Activated T-helper 1 cell treated with Interleukin-2 at 50 U/mL for 16 hours (primary cell): ENCODE data around the gene FAM216B.
"Not testable (repeated sequence)": the region's sequence is repeated elsewhere in the genome, so short reads cannot be mapped to it uniquely, and the experiment has no call there.

Experiments
- DNase-seq: peaks from one replicate; pipeline ENCODE4 v3.0.0-alpha.2; 2020; ENCODE audit warnings: low read depth

Gene FAM216B

DNA sequence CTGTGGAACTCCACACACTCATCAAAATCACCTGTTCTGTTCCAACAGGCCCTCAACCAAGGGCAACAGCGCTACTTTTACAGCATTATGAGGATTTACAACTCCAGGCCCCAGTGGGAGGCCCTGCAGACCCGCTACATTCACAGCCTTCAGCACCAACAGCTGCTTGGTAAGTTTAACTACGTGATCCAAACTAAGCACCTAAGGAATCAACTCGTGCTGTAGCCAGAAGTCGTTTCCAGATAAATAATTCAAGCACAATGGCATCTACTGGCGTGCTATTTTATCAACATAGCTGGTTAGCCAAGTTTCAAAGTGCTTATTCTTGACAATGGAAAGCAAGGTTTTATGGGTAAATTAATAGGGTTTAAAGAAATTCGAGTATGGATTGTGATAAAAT lies 5.3 kb downstream of the FAM216B start:
- no peak for DNase-seq

DNA sequence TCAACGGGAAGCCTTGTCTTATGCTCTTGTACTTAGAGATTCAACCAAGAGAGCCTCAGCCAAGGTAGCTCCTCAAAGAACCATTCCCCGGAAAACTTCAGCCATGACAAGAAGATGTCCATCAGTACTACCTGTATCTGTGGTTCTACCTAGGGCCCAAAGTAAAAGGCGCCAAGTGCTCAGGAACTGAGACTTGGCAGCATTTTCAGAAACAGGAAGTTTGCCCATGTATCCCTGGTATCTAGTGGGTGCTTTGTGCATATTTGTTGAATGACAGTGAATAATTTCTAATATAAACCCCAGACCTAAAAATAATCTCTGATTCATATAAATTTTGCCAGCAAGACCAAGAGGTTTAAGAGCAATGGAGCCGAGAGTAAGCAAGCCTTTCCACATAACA lies 7.2 kb downstream of the FAM216B start:
- no peak for DNase-seq

DNA sequence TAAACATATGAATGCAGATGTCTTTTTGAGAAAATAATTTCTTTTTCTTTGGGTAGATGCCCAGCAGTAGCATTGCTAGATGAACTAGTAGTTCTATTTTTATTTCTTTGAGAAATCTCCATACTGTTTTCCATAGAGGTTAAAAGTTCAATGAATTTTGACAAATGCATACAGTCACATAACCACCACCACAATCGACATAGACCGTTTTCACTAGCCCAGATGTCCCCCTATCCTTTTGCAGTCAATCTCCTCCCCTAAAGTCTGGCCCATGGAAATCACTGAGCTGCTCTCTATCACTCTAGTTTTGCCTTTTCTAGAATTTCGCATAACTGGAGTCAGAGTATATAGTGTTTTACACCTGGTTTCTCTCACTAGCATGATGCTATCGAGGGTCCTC lies 10.8 kb downstream of the FAM216B start:
- no peak for DNase-seq

DNA sequence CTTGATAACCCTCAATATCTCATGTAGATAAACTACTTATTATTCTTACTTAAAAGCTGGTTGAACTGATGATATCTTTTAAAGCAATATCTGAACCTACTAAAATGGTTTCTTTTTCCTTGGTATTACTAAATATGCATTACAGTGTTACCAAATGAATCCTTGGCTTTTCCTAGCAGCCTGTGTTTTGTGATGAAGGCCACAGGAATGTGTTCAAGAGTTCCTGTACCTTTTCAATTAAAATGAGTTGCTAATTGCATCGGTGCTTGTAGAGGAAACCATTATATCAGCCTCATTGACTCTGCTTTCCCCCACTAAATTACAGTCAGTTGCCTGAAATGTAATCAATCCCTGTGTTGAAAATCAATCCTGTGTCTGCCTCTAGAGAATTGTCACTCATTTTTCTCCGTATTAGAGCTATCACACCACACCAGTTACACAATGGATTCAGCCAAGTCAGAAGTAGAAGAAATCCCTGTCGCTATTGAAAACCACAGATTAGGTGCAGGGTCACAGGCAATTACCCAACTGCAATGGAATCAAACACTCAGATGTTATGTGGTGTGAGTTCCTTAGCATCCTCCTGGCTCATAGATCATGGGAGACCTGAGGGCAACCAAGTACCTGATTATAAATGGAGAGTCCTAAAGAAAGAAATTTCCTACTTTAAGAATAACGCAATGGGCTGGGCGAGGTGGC lies 13.3 kb downstream of the FAM216B start:
- DNase-seq = no peak

DNA sequence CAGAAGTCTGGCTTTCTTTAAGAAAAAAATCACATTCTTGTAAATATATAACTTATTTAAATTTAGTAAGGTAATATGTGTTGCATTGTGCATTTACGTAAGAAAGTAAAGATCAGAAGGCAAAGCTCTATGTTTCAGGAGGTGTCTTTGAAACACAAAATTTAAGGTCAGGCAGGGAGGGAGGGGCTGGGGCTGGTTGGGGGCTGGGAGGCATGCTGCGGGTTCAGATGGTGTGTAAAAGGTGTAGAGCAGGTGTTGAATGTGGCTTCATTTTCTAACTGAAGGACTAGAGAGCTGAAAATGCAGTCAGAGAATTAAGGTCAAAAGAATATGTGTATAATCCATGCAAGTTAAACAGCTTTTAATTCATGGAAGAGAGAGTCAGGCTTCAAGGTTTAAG lies 14.3 kb downstream of the FAM216B start:
- no peak for DNase-seq

DNA sequence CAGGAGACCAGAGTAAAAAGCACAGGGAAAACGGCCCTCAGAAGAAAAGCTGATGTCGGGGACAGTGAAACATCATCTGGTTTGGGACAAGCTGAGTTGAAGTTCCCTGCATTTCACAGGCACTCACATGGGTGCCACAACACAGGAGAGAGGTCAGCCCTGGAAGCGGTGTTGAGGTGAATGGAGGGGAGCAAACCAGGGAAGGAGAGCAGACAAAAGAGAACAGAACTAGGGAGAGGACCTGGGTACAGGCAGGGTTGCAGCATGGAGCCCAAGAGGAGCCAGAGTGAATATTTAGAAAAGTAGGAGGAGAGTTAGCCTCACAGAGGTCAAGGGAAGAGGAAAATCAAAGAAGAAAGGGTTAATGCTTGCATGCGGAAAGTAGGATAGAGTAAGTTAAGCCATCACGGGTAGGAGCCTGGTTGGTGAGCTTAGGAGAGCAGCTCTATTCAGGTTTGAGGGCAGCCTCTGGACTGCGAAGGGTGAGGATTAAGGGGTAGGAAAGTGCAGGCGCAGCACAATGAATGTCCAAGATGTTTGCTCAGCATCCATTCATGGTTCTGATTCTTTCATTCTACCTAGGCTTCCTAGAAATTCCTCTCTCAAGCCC lies 15.5 kb downstream of the FAM216B start:
- no peak for DNase-seq

DNA sequence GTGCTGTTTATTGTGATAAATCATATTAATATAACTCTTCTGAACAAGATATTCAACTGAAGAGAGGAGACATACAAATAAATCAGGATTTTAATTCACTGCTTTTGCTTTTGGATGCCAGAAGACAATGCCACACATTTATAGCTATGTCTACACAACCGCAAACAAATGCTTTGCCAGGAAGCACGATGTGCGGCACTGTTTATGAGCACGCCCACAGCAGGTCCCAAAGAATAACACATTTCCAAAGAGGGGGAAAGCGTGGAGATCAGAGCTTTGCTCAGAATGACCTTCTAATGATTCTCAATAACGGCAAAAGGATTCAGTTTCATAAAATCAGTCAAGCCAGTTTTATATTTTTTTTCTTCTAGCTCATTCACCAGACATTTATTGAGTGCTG lies 16.7 kb downstream of the FAM216B start:
- DNase-seq = no peak

DNA sequence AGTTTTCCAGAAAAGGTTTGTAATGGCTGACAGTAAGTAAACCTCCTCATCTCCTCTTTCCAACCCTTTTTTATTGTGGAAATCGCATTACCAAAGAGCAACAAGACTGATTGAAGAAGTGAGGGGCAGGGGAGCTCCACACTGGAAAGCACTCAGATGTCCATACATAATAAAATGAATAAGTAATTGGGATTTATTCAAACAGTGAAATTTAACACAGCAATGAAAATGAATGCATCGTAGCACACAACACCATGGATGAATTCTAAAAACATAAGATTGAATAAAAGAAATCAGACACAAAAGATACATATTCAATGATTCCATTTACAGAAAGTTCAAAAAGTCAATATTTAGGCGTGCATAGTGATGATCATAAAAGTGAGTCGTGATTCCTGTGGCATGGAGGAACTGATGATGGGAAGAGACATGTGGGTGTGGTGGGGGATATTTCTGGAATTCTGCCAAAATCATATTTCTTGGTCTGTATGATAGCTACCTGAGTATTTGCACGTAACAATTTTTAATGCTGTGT lies 18.8 kb downstream of the FAM216B start:
- DNase-seq = no peak

DNA sequence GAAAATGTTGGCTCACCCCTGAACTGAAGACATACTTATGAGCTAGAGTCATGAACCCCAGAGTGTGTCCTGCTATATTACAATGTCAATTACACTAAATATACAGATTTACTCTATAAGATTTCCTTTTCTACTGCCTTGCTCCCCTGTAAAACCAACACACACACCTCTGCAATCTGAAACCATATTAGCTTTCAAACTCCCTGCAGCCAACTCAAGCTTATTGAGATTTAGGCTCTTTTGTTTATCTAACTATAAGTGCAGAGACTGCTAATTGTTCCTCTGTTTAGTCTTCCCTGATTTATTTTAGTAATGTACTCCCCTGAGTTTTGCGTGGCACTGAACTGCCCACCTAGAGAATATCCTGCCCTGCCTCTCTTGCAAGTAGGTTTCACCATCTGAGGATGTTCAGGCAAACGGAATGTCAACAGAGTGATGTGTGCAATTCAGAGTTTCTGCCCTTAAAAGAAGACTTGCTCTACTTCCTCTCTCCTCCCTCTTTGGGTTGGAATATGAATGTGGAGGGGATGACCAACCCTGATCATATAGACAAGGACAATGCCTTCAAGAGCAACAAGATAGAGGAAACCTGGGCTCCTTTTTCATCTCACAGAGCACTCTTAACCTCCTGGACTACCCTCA lies 22.3 kb downstream of the FAM216B start:
- DNase-seq = no peak

DNA sequence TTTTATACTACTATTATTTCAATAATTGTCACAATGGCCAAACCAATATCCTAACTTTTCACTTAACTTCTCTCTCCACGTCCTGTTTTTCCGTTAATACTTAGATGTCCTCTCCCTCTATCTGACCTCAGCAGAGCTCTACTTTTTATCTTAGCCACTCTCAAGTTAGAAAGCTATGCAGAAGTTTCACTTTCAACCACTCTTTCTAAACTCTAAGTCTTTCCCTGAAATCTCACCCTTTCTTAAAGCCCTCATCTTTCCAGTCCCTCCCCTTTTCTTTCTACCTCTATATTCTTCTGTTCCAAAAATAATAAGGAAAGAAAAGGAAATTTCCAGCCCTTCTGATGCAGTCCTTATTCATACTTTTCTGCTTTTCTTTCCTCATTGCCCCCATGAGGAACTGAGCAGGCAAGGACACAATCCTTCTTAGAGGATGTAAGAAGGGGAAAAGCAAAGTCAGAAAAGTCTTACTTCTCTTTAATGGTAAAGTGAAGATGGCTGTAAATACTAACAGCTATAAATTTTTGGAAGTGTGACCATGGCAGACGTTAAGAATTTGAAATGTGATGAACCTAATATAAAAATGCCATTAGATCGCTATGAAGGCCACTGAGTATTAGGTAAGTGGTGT lies 23.0 kb downstream of the FAM216B start:
- no peak for DNase-seq

DNA sequence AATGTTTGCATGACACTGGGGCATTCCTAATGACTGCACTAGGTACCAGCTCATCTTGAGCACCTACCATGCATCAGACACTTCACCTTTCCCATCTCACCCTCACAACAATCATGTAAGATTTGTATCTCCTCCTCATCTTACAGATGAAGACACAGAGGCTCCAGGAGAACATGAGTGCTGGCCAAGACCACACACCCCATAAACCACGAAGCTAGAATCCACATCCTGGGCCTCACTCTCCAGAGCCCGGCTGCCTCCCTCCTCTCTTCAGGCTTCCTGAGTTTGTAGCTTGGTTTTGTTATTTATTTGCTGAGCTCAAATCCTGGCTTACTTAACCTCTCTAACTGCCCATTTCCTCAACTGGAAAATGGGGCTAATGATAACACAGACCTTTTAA lies 25.9 kb downstream of the FAM216B start:
- no peak for DNase-seq

DNA sequence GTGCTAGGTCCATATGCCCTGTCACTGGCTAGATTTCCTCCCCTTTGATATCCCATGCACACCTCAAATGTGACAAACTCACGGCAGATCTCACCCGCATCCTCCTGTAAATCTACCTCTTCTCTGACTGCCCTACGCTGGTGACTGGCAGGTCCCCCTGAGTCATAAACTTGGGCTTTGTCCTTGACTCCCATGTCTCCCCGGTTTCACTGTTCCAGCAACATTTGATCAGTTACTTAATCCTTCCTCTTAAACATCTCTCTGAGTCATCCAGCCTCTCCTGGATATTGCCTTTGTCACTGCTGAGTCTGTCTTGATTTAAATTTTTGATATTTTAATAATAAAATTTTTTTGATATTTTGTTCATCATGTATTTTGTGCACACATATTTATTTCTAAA lies 26.5 kb downstream of the FAM216B start:
- DNase-seq = no peak

DNA sequence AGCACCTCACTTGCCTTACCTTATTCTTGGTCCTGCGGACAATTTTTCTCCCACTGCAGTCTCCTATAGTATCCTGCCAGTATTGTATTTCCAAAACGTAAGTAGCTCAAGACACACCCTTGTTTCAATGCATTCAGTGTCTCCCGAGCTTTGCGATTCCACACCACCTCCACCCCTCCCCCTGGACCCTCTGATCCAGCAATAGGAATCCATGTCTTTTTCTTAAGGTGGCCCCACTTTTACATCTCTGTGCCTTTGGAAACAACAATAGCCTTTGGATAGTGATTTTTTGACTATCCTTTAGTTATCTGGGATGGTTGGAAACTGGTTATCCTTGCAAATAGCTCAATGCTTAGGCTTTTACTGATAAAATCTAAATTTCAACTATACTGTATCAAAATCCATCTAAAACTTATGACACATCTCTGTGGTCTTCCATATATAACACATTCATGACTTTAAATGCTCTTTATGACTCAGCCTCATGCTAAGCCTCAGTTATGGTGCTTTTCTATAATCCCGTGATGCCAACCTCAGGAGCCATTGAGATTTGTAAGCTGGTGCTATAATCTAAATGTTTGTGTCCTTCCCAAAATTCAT lies 27.1 kb downstream of the FAM216B start:
- no peak for DNase-seq

DNA sequence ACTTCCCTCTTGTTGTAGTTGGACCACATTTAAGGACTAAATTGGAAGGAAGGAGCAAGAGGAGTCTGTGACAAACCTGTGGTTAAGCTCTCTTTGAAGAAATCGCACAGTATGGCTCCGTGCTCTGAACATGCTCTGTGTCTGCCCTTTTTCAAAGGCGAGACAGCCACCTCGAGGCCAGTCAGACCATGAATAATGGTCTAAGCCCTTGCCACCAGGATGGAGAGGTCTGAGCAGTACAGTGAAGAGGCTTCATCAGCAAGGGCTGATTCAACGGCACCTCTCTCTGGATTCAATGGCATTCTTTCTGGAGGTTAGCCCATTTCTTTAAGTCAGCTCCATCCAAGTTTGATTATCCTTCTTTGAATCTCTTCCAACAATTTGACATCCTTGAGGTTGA lies 30.9 kb downstream of the FAM216B start:
- DNase-seq = no peak

DNA sequence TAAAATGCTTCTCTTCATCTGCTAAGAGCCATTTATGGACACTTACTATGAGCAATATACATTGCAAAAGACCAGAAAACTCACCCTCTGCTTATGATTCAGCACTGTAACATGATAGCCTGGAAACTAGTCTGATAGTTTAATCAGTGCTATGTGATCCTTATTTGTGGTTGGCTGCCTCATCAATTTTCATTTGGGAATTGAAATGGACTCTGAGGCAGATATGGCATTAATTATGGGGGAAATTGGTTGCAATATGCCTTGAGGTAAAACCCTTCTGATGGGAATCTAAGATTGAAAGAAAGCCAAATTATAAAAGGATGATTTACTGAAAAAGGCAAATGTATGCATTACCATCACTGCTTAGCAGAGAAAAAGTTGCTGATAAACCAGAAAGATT lies 33.5 kb downstream of the FAM216B start:
- no peak for DNase-seq

DNA sequence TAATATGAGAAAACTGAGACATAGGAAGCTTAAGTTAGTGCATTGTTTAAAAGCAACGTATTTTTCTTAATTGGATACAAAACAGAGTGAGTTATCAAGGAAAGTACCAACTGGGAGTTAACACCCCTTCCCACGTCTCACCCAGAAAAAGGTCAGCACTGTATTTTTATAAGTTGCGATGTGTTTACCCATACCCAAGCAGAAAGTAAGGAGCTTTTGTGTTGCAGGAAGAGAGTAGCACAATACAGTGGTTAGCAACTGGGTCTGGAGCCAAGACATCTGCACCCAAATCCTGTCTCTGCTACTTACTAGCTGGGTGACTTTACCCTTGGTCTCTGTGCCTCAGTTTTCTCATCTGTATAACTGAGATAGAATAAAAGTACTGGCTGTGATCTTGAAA lies 34.3 kb downstream of the FAM216B start:
- no peak for DNase-seq

DNA sequence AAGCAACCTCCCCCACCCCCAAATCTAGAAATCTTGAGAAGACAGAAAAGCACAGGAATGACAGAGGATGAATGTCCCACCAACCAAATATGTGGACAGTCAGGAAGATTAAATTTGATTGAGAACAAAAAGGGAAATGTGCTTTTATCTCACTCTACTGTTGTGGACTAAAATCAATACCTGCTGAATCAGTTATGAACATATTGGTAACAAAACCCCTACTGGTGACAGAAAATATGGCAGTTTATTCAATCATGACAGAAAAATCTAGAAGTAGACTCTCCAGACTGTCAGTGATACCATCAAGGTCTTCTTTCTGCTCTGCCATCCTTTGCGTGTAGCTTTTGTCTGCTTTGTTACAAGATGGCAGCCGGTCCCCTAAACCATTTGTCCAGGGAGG lies 35.2 kb downstream of the FAM216B start:
- DNase-seq = no peak

DNA sequence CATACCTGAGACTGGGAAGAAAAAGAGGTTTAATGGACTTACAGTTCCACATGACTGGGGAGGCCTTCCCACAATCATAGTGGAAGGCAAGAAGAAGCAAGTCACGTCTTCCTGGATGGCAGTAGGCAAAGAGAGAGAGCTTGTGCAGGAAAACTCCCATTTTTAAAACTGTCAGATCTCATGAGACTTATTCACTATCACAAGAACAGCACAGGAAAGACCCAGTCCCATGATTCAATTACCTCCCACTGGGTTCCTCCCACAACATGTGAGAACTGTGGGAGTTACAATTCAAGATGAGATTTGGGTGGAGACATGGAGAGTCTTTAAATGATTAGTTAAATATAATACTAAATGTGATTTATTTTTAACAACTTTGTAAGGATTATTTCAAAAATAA lies 38.3 kb downstream of the FAM216B start:
- DNase-seq = not testable (repeated sequence)

DNA sequence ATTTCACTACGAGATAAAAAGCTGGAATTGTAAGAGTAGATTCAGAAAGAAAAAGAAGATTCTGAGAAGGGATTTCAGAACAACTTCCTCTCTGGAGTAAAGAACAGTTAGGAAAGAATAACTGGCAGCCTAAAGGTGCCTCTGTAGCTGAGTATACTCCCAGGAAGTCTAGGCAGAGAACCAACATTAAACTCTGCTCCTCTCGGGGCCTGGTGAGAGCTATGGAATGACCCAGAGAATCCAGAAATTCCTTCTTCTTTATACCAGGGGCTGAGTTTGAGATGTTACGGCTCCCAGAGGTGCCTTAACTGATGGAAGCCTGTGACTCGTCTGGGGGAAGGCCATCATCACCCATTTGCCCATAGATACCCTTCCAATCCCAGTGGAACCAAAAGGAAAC lies 39.1 kb downstream of the FAM216B start:
- DNase-seq = no peak

DNA sequence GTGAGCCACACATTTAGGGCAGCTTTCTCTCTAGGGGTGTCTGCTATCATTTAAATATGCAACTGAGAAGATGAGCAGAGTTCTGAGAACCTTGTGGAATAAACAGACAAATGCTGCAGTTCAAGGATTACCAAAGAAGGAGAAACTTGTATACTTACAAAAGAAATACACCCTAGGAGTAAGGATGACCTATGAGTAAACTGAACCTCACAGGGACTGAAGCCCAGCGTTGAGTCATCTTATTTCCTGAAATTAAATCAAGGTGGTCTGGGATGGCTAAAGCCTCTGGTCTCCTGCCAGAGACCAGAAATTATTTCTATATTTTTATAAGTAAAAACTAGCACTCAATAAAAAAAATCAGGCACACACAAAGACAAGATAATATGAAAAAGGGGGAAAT lies 40.1 kb downstream of the FAM216B start:
- DNase-seq = no peak

DNA sequence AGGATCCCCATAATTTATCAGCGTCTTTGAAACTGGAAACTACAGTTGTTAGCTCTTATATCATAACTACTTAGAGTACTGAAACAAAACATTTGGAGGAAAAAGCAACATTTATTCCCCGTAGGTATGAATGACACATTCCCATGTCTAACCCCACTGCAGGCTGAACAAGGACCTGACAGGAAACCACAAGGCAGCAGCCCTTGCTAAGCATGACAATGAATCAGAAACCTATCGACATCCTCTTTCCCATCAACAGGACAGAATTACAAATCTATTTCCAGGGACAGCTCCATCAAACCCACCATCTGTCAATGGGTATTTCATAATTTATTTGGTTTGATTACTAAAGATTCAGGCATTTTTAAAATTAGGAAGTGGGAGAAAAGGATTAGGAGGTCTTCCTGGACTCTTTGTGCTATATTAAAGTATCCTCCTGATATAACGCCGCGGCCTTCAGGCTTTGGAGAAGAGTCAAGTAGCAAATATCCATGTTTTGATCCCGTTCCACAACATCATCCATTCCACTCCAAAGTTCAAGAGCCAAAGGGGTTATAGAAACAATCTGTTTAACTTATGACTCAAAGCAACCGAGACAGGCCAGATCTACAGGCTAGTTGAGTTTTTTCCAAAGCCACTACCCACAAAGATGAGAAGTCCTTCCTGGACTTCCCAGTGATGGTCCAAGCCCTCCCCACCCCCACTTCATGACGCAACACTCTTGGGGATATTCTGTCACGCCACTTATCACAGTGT lies 51.1 kb downstream of the FAM216B start:
- DNase-seq = no peak

DNA sequence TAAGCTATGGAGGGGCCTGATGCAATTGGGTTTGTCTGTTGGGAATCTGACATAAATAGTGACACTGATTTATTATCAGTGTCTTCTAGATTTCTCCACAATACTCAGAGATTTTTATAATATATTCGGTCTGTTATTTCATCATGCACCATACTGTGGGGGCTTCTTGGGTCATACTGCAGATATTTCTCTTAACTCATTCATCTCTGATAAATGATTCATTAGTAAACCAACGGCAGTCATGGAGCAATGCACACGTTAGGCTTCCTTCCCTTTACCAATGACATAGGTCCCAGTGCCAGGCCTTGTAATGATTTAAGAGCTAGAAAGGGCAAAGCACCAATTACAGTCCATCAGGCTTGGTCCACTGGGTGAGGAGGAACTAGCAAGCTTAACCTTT lies 53.6 kb downstream of the FAM216B start:
- no peak for DNase-seq
